PC-9 (cell line): Measurements from ENCODE around the gene NHSL1. TPM values are rescaled to one million over a fixed set of nuclear protein-coding genes. Genes with fewer than 3 reads are reported as not detected.

ENCODE experiments used
- BruUV-seq: library from RNA; stranded (reverse); fragments of 400-500 nt; replicated peaks from 2 replicates; lab custom pipeline; 2021; lab: Mats Ljungman, UMichigan
- CTCF ChIA-PET: fragments of 300-600 bp; sonication (Branson Sonifier 250); formaldehyde crosslinking; loops from one replicate; lab custom pipeline; 2022; ENCODE audit warnings: antibody characterized with exemption; lab: Charles Lee
- POLR2A ChIA-PET: fragments of 300-600 bp; sonication (Branson Sonifier 250); formaldehyde crosslinking; loops from one replicate; lab custom pipeline; 2022; ENCODE audit warnings: antibody characterized with exemption; ENCODE audit not compliant: unreplicated experiment; lab: Charles Lee
- DNase-seq, 2 experiments: peaks; one replicate each; pipeline versions ENCODE4 v3.0.0 to v3.0.0-alpha.2; 2015 to 2022; ENCODE audit warnings: mixed read lengths in 1 of 2
- H2AFZ ChIP-seq: fragments of 200-600 bp; sonication (generic); 2 replicates; pipeline ENCODE4 v1.8.1; 2017; ENCODE audit warnings: antibody characterized with exemption
- H3F3A ChIP-seq: fragments of 200-600 bp; sonication (generic); 2 replicates; pipeline ENCODE4 v1.8.1; 2017; ENCODE audit warnings: antibody characterized with exemption, mild to moderate bottlenecking, low read depth; ENCODE audit not compliant: insufficient read depth
- H3K27ac ChIP-seq: fragments of 200-600 bp; sonication (generic); 2 replicates; pipeline ENCODE4 v1.6.1; 2016; ENCODE audit warnings: mixed run types
- H3K27me3 ChIP-seq: fragments of 200-600 bp; sonication (generic); 2 replicates; pipeline ENCODE4 v1.6.1; 2016; ENCODE audit warnings: low read depth, mixed run types; ENCODE audit not compliant: insufficient read depth
- H3K36me3 ChIP-seq: fragments of 200-600 bp; sonication (generic); 2 replicates; pipeline ENCODE4 v1.6.1; 2016; ENCODE audit warnings: low read depth, mixed run types
- H3K4me1 ChIP-seq: fragments of 200-600 bp; sonication (generic); replicated peaks from 2 replicates; pipeline ENCODE4 v1.6.1; 2016; ENCODE audit warnings: mixed run types; ENCODE audit not compliant: insufficient read depth
- H3K4me2 ChIP-seq: fragments of 200-600 bp; sonication (generic); 2 replicates; pipeline ENCODE4 v1.6.1; 2017; ENCODE audit warnings: mixed run types
- H3K4me3 ChIP-seq: fragments of 200-600 bp; sonication (generic); 2 replicates; pipeline ENCODE4 v1.6.1; 2016; ENCODE audit warnings: mixed run types
- H3K79me2 ChIP-seq: fragments of 200-600 bp; sonication (generic); 2 replicates; pipeline ENCODE4 v1.6.1; 2017; ENCODE audit warnings: low read depth, mixed run types
- H3K9me2 ChIP-seq: fragments of 200-600 bp; sonication (generic); 2 replicates; pipeline ENCODE4 v1.8.1; 2017; ENCODE audit warnings: mild to moderate bottlenecking; ENCODE audit not compliant: insufficient read depth
- H3K9me3 ChIP-seq: fragments of 200-600 bp; sonication (generic); 2 replicates; pipeline ENCODE4 v1.8.1; 2016; ENCODE audit warnings: low read depth; ENCODE audit not compliant: insufficient read depth
- H4K20me1 ChIP-seq: fragments of 200-600 bp; sonication (generic); 2 replicates; pipeline ENCODE4 v1.8.1; 2017; ENCODE audit not compliant: insufficient read depth
- EZH2 ChIP-seq: fragments of 200-600 bp; sonication (generic); IDR thresholded peaks from 2 replicates; pipeline ENCODE4 v1.8.0; 2017; ENCODE audit warnings: antibody characterized with exemption, low read depth
- intact Hi-C: fragments of 100-400 bp; cut with micrococcal nuclease; formaldehyde crosslinking; loops from one replicate; pipeline ENCODE4 v1.10.0; 2022; ENCODE audit not compliant: unreplicated experiment
- total RNA-seq: library from RNA; stranded (reverse); gene quantifications from 2 replicates; pipeline ENCODE4 v1.2.3, GENCODE V29; 2021
- TF ChIP-seq, protein P1 (sequence below): fragments of 200-600 bp; sonication (generic); conservative IDR thresholded peaks from 2 replicates; pipeline ENCODE4 v1.6.1; 2017; ENCODE audit warnings: mixed run types, antibody characterized with exemption, mild to moderate bottlenecking, moderate library complexity

The NHSL1 gene
- total RNA-seq, 1 experiment from 2014 or later = 17.5 TPM

GRCh38 chr6:138403801-138404665 is 95.3 kb downstream of the NHSL1 start, which contains the start of gene HEBP2:
Gene HEBP2, plus strand, starts transcription at chr6:138404223. Its CDS starts 273 bp downstream, at chr6:138404496.
- intact Hi-C loops = loop anchor here (1.0 to 5.0 kb wide), 4 partner anchors 115 to 362 kb away; partner anchors contain the start of gene ARFGEF3
- peak within 1 kb of the TSS; percentile 85 for H3K4me3 ChIP-seq
- H3K79me2 ChIP-seq = peaks cover 26% of the 10 kb centered on the region
- peak within 1 kb of the TSS; percentile 91 for H2AFZ ChIP-seq
- H3K36me3 ChIP-seq = peaks cover 36% of the 10 kb centered on the region
- DNase-seq = peak; percentile 94 to 95
- H3K27ac ChIP-seq = peak within 1 kb of the TSS; percentile 81
- peaks cover 22% of the 10 kb centered on the region for H3K4me1 ChIP-seq
- POLR2A ChIA-PET = interaction anchor here (0.7 kb wide), 2 partner anchors 177 to 707 kb away, joined by 4 read pairs; no protein-coding TSS in a partner anchor
- TF ChIP-seq EZH2 = no peak
- TF ChIP-seq, protein P1, sequence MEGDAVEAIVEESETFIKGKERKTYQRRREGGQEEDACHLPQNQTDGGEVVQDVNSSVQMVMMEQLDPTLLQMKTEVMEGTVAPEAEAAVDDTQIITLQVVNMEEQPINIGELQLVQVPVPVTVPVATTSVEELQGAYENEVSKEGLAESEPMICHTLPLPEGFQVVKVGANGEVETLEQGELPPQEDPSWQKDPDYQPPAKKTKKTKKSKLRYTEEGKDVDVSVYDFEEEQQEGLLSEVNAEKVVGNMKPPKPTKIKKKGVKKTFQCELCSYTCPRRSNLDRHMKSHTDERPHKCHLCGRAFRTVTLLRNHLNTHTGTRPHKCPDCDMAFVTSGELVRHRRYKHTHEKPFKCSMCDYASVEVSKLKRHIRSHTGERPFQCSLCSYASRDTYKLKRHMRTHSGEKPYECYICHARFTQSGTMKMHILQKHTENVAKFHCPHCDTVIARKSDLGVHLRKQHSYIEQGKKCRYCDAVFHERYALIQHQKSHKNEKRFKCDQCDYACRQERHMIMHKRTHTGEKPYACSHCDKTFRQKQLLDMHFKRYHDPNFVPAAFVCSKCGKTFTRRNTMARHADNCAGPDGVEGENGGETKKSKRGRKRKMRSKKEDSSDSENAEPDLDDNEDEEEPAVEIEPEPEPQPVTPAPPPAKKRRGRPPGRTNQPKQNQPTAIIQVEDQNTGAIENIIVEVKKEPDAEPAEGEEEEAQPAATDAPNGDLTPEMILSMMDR = peak; percentile 67
- CTCF ChIA-PET = no interaction called here
- no peaks in the 10 kb centered on the region for H3K27me3 ChIP-seq
- H3K9me2 ChIP-seq = no peaks in the 10 kb centered on the region
- H3K4me2 ChIP-seq = peak within 1 kb of the TSS; percentile 93
- no TSS peak for BruUV-seq
- H3K9me3 ChIP-seq = no peaks in the 10 kb centered on the region
- H3F3A ChIP-seq = no peaks in the 10 kb centered on the region
- H4K20me1 ChIP-seq = no peaks in the 10 kb centered on the region

DNA sequence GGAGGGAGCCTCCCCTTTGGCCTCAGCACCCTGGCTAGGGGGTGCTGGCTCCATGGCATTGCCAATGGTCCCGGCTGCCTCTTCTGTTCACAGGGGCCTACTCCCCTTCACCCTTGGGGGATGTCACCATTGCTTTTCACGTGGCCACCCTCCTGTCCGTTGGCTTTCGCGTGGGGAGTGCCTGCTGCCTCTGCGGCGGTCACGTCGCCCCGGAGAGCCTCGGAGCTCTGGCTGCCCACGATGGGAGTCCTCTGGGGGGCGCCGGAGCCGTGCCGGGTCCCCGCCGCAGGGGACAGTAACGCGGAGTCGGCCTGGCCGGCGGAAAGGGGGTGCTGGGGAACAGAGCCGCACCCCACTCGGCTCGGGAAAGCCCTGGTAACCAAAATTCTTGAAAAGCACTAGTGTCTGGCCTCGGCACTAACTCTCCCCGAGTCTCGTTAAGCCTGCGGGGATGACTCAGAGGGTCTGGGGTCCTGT is 95.9 kb downstream of the NHSL1 start:
- H3K4me2 ChIP-seq = peak overlapping the region; percentile 92
- H3K36me3 ChIP-seq = peaks cover 30% of the 10 kb centered on the region
- ChIA-PET POLR2A (no interaction called here), CTCF (no interaction called here)
- H3K4me1 ChIP-seq = peaks cover 22% of the 10 kb centered on the region
- TF ChIP-seq EZH2 = no peak
- TF ChIP-seq, protein P1 = no peak
- BruUV-seq = TSS peak; percentile 96
- H3K4me3 ChIP-seq = peak overlapping the region; percentile 85
- no peaks in the 10 kb centered on the region for H3K27me3 ChIP-seq
- H3K79me2 ChIP-seq = peaks cover 26% of the 10 kb centered on the region
- H3K27ac ChIP-seq = peak overlapping the region; percentile 81
- H3K9me3 ChIP-seq = no peaks in the 10 kb centered on the region
- H4K20me1 ChIP-seq = no peaks in the 10 kb centered on the region
- no peaks in the 10 kb centered on the region for H3K9me2 ChIP-seq
- intact Hi-C loops = loop anchor here (5.0 kb wide), 1 partner anchor 241 kb away; the partner anchor contains the start of gene ARFGEF3
- peak in 1 of 2 experiments; percentile 26 for DNase-seq
- H2AFZ ChIP-seq = peak overlapping the region; percentile 88
- no peaks in the 10 kb centered on the region for H3F3A ChIP-seq

GRCh38 chr6:138402838-138403187 is 96.5 kb downstream of the NHSL1 start:
- peak overlapping the region; percentile 92 for H3K4me2 ChIP-seq
- no peaks in the 10 kb centered on the region for H3K9me3 ChIP-seq
- H3K27me3 ChIP-seq = no peaks in the 10 kb centered on the region
- no peaks in the 10 kb centered on the region for H3F3A ChIP-seq
- no peak overlapping the region for H3K27ac ChIP-seq
- POLR2A ChIA-PET = interaction anchor here (0.6 kb wide), 1 partner anchor 198 kb away, joined by 10 read pairs; no protein-coding TSS in a partner anchor
- H3K4me1 ChIP-seq = peaks cover 22% of the 10 kb centered on the region
- no peaks in the 10 kb centered on the region for H4K20me1 ChIP-seq
- no peak overlapping the region for H3K4me3 ChIP-seq
- intact Hi-C loops = loop anchor here (5.0 kb wide), 1 partner anchor 241 kb away; the partner anchor contains the start of gene ARFGEF3
- H3K79me2 ChIP-seq = peaks cover 26% of the 10 kb centered on the region
- BruUV-seq = no TSS peak
- H3K9me2 ChIP-seq = no peaks in the 10 kb centered on the region
- H2AFZ ChIP-seq = peak overlapping the region; percentile 88; the same call in 1 of the 2 replicates
- CTCF ChIA-PET = interaction anchor here (0.5 kb wide), 1 partner anchor 30 kb away, joined by 6 read pairs; no protein-coding TSS in a partner anchor
- DNase-seq = no peak
- TF ChIP-seq EZH2 = no peak
- TF ChIP-seq, protein P1 = no peak
- peaks cover 25% of the 10 kb centered on the region for H3K36me3 ChIP-seq
